GM18858 (cell line): Measurements from ENCODE around the gene KRTAP2-2.
"Not testable (repeated sequence)": the region's sequence is repeated elsewhere in the genome, so short reads cannot be mapped to it uniquely, and the experiment has no call there.

Experiments used
- ATAC-seq: cut with Tn5 transposase; IDR thresholded peaks from one replicate; pipeline ENCODE4 v1.9.1; 2021; ENCODE audit not compliant: unreplicated experiment

Gene KRTAP2-2

GRCh38 chr17:41065016-41065689 lies 10.1 kb upstream of the KRTAP2-2 start:
- ATAC-seq = not testable (repeated sequence)

- ATAC-seq = no peak
Observed at GRCh38 chr17:41064301-41064700, 9.3 kb upstream of the KRTAP2-2 start.

GRCh38 chr17:41063449-41063848 lies 8.4 kb upstream of the KRTAP2-2 start:
- no peak for ATAC-seq

- no peak for ATAC-seq
Observed at GRCh38 chr17:41061964-41062363, 6.9 kb upstream of the KRTAP2-2 start.

GRCh38 chr17:41060052-41060604 lies 5.1 kb upstream of the KRTAP2-2 start, which contains the start of gene KRTAP2-3:
KRTAP2-3 (minus strand) TSS chr17:41060114; CDS start chr17:41060050, 64 bp downstream.
- no peak for ATAC-seq

GRCh38 chr17:41059276-41060051 lies 4.4 kb upstream of the KRTAP2-2 start:
- ATAC-seq = not testable (repeated sequence)

- no peak for ATAC-seq
Observed at GRCh38 chr17:41058741-41059140, 3.7 kb upstream of the KRTAP2-2 start.

GRCh38 chr17:41057547-41057946 lies 2.5 kb upstream of the KRTAP2-2 start:
- ATAC-seq = no peak

GRCh38 chr17:41054556-41054955 lies 474 bp downstream of the KRTAP2-2 start:
- not testable (repeated sequence) for ATAC-seq

GRCh38 chr17:41054025-41054424 lies 1.0 kb downstream of the KRTAP2-2 start:
- ATAC-seq = no peak

- ATAC-seq = no peak
Observed at GRCh38 chr17:41052566-41052965, 2.5 kb downstream of the KRTAP2-2 start.

- no peak for ATAC-seq
Observed at GRCh38 chr17:41049110-41049509, 5.9 kb downstream of the KRTAP2-2 start.

- no peak for ATAC-seq
Observed at GRCh38 chr17:41048441-41048840, 6.6 kb downstream of the KRTAP2-2 start.

- not testable (repeated sequence) for ATAC-seq
Observed at GRCh38 chr17:41046735-41047465, 8.1 kb downstream of the KRTAP2-2 start, which contains the start of gene KRTAP2-1. KRTAP2-1 (minus strand) TSS chr17:41047316; CDS start chr17:41047267, 49 bp downstream.

- no peak for ATAC-seq
Observed at GRCh38 chr17:41042953-41043352, 12.1 kb downstream of the KRTAP2-2 start.

- ATAC-seq = not testable (repeated sequence)
Observed at GRCh38 chr17:41040783-41041571, 14.1 kb downstream of the KRTAP2-2 start, which contains the start of gene KRTAP1-1. KRTAP1-1 (minus strand) TSS chr17:41041450; CDS start chr17:41041397, 53 bp downstream.

- no peak for ATAC-seq
Observed at GRCh38 chr17:41037853-41038350, 17.1 kb downstream of the KRTAP2-2 start.

GRCh38 chr17:41034346-41034935 lies 20.6 kb downstream of the KRTAP2-2 start, which contains the start of gene KRTAP1-3:
KRTAP1-3 (minus strand) TSS chr17:41034874; CDS start chr17:41034821, 53 bp downstream.
- ATAC-seq = not testable (repeated sequence)

GRCh38 chr17:41029633-41030245 lies 25.3 kb downstream of the KRTAP2-2 start, which contains the start of gene KRTAP1-4:
KRTAP1-4 (minus strand) TSS chr17:41030195; CDS start chr17:41030078, 117 bp downstream.
- no peak for ATAC-seq
